Vagina (tissue), 2 donors: ENCODE results near the gene MTA1.

Source experiments
- POLR2A ChIP-seq, 2 donors: fragments of 450-650 bp; IDR thresholded peaks; one replicate each; pipeline ENCODE4 v1.6.1; 2017; ENCODE audit warnings: antibody characterized with exemption in 2 of 2, mild to moderate bottlenecking in 2 of 2, moderate library complexity in 2 of 2
- POLR2AphosphoS5 ChIP-seq, 2 donors: sonication (generic); formaldehyde crosslinking; IDR thresholded peaks; one replicate each; pipeline ENCODE4 v1.9.0; 2017; ENCODE audit warnings: antibody characterized with exemption in 2 of 2, mild to moderate bottlenecking in 2 of 2, low read depth in 1 of 2; ENCODE audit not compliant: insufficient read depth in 1 of 2
- TF ChIP-seq, protein P1 (sequence below), 3 experiments: fragments of 450-650 bp in 2 of 3; fragments of 200-600 bp in 1 of 3; sonication (generic) in 1 of 3; IDR thresholded peaks; one replicate each; pipeline ENCODE4 v1.5.1; 2017 to 2019; ENCODE audit warnings: antibody characterized with exemption in 3 of 3, mild to moderate bottlenecking in 2 of 3, moderate library complexity in 2 of 3

DNA sequence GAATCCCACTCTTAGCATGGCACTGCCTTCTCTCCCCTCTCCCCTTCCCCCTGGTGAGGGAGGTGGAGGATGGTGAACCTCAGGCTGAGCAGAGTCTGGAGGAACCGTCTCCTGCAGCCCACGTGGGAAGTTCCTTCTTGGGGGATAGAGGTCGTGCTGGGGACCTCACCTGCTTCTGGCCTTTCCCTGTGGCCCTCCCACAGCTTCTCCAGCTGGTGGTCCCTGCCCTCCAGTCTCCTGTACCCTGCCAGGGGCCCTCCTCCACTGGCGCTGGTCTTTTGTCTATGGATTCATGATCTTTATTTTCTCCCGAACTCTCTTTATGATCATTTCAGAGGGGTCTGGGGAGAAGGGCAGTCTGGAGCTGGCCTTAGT lies 9.0 kb upstream of the MTA1 start:
- TF ChIP-seq, protein P1, sequence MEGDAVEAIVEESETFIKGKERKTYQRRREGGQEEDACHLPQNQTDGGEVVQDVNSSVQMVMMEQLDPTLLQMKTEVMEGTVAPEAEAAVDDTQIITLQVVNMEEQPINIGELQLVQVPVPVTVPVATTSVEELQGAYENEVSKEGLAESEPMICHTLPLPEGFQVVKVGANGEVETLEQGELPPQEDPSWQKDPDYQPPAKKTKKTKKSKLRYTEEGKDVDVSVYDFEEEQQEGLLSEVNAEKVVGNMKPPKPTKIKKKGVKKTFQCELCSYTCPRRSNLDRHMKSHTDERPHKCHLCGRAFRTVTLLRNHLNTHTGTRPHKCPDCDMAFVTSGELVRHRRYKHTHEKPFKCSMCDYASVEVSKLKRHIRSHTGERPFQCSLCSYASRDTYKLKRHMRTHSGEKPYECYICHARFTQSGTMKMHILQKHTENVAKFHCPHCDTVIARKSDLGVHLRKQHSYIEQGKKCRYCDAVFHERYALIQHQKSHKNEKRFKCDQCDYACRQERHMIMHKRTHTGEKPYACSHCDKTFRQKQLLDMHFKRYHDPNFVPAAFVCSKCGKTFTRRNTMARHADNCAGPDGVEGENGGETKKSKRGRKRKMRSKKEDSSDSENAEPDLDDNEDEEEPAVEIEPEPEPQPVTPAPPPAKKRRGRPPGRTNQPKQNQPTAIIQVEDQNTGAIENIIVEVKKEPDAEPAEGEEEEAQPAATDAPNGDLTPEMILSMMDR (IDR thresholded peaks at IDR 0.05): no peak
- TF ChIP-seq POLR2A (IDR thresholded peaks at IDR 0.05): no peak
- TF ChIP-seq POLR2AphosphoS5 (IDR thresholded peaks at IDR 0.05; ENCODE audit: insufficient read depth in 1 of 2, low read depth in 1 of 2): no peak
